Astrocyte of the spinal cord (primary cell): ENCODE measurements around the gene SEZ6L.

Experiments used
- DNase-seq: peaks from one replicate; pipeline ENCODE4 v3.0.0; 2011; ENCODE audit warnings: low read depth, low spot score
- H3K4me3 ChIP-seq: 2 replicates; pipeline ENCODE4 v1.5.1; 2011; ENCODE audit warnings: low read depth, mild to moderate bottlenecking, low read length, moderate library complexity
- in situ Hi-C: cut with HindIII; loops from 2 replicates; pipeline ENCODE4 v1.10.0; 2017; ENCODE audit warnings: low sequenced_read_pairs
- TF ChIP-seq, protein P1 (sequence below): IDR thresholded peaks from 2 replicates; pipeline ENCODE4 v1.5.1; 2012; ENCODE audit warnings: low read depth, mild to moderate bottlenecking, low read length, inconsistent platforms

SEZ6L gene

DNA sequence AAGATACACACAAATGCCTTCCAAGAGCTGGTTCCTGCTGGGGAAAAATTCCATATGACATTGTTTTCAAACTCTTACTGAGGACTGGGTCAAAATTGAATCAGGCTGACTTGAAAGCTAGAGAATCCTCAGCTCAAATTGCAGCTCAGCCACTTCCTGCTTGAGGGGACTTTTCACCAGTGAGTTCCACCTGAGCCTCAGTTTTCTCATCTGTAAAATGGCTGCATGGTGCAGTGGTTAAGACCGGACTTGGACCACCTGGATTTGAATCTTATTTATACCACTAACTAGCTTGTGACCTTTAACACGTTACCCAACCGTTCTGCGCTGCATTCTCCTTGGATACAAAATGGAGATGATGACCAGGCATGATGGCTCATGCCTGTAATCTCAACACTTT, 189.9 kb downstream of the SEZ6L start:
- DNase-seq = no peak
- TF ChIP-seq, protein P1, sequence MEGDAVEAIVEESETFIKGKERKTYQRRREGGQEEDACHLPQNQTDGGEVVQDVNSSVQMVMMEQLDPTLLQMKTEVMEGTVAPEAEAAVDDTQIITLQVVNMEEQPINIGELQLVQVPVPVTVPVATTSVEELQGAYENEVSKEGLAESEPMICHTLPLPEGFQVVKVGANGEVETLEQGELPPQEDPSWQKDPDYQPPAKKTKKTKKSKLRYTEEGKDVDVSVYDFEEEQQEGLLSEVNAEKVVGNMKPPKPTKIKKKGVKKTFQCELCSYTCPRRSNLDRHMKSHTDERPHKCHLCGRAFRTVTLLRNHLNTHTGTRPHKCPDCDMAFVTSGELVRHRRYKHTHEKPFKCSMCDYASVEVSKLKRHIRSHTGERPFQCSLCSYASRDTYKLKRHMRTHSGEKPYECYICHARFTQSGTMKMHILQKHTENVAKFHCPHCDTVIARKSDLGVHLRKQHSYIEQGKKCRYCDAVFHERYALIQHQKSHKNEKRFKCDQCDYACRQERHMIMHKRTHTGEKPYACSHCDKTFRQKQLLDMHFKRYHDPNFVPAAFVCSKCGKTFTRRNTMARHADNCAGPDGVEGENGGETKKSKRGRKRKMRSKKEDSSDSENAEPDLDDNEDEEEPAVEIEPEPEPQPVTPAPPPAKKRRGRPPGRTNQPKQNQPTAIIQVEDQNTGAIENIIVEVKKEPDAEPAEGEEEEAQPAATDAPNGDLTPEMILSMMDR = no peak
- no peak overlapping the region for H3K4me3 ChIP-seq
- in situ Hi-C loops = no loop called here

DNA sequence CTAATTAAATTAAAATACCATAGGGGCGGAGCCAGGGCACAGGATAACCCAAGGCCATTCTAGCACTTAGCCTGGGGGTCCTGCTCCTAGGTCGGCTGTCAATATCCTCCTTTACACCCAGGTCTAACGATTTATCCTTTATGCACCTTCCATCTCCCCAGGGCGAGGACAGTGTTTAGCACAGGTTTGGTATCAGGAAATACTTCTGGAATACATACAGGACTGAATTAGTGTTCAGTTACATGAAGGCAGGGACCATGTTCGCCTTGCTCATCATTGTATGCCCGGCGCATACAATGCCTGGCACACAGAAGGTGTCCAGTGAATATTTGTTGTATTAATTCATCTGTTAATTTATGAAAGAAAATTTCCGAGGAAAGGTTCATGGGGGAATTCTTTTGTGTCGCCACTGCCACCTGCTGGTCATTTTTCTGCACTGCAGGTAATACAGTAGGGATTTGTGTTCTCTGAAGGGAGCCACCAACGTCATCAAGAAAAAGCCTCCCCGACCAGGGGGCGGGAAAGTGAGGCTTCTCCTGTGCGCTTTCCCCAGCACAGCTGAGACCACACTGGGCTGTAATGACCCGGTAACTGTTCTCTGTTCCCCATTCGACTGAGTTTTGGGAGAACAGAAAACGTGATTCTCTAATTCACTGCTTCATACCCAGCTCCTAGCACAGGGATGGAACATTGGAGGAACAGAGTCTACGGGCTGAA, 191.1 kb downstream of the SEZ6L start:
- TF ChIP-seq, protein P1 = peak; percentile 87
- in situ Hi-C loops = no loop called here
- DNase-seq = peak; percentile 79
- H3K4me3 ChIP-seq = no peak overlapping the region

DNA sequence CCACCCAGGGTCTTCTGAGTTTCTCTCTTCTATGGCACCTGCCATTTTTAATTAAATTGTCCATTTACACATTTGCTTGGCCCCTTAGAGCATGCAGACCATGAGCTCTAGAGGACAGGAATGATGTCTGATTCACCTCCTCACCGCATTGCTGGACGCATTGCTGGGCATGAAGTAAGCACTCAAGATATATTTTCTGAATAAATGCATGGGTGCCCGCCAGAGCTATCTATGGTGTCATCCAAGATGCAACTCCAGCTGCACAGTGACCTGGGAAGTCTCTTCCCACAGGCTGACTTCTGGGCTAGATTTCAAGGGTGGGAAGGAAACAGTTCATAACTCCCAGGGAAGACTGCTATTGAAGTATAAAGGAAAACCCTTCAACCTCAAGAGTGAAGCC, 193.2 kb downstream of the SEZ6L start:
- TF ChIP-seq, protein P1 = no peak
- H3K4me3 ChIP-seq = no peak overlapping the region
- no peak for DNase-seq
- in situ Hi-C loops = no loop called here

- in situ Hi-C loops = no loop called here
- DNase-seq = peak; percentile 76
- no peak overlapping the region for H3K4me3 ChIP-seq
- TF ChIP-seq, protein P1 = peak; percentile 79
These were observed 195.1 kb downstream of the SEZ6L start for GRCh38 chr22:26364066-26365015.

GRCh38 chr22:26367402-26368245, 198.4 kb downstream of the SEZ6L start:
- TF ChIP-seq, protein P1 = peak; percentile 77
- no peak overlapping the region for H3K4me3 ChIP-seq
- in situ Hi-C loops = no loop called here
- peak; percentile 38 for DNase-seq

DNA sequence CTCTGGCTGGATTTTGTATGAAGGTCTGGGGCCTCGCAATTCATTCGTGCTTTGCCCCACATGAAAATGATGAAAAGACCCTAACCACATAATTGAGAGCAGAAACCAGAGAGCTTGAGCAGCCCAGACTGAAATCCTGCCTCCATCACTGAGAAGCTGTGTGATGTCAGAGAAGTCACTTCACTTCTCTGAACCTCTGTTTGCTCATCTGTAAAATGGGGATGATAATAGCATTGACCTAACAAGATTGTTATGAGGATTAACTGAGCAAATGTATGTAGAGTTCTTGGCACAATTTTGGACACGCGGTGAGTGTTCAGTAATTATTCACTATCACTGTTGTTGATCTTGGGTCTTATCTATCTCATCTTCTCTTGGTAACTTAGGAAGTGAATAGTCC, 203.6 kb downstream of the SEZ6L start:
- TF ChIP-seq, protein P1 = no peak
- in situ Hi-C loops = no loop called here
- DNase-seq = no peak
- H3K4me3 ChIP-seq = no peak overlapping the region
